D721Med (cell line): ENCODE data around the gene PRR5.
A peak's percentile ranks its signal among the peaks of the same experiment; 100 is the strongest.
"Not testable (repeated sequence)": the region's sequence is repeated elsewhere in the genome, so short reads cannot be mapped to it uniquely, and the experiment has no call there.

ENCODE experiments used
- DNase-seq: peaks from one replicate; pipeline ENCODE4 v3.0.0; 2011; ENCODE audit warnings: low spot score; ENCODE audit not compliant: insufficient read length
- FAIRE-seq: peaks from 2 replicates; lab custom pipeline; 2011; peaks lifted over from hg19 to GRCh38; lab: Jason Lieb, UNC
- CTCF ChIP-seq: IDR thresholded peaks from 2 replicates; pipeline ENCODE4 v1.5.1; 2012; ENCODE audit warnings: mild to moderate bottlenecking, control low read depth; ENCODE audit not compliant: insufficient read depth; ENCODE audit errors: missing control alignments

Gene PRR5

GRCh38 chr22:44735518-44736428, 33.8 kb downstream of the PRR5 start:
- DNase-seq = peak; percentile 68
- peak; percentile 83 for TF ChIP-seq CTCF
- FAIRE-seq = no peak

- FAIRE-seq = no peak
- no peak for DNase-seq
- no peak for TF ChIP-seq CTCF
Measured at GRCh38 chr22:44736581-44737405, 34.8 kb downstream of the PRR5 start.

GRCh38 chr22:44737406-44738346, 35.7 kb downstream of the PRR5 start:
- TF ChIP-seq CTCF = no peak
- FAIRE-seq (no peak), DNase-seq (no peak)

- TF ChIP-seq CTCF = no peak
- FAIRE-seq (no peak), DNase-seq (no peak)
Measured at GRCh38 chr22:44738347-44738715, 36.3 kb downstream of the PRR5 start.

GRCh38 chr22:44739024-44739423, 37.0 kb downstream of the PRR5 start:
- no peak for TF ChIP-seq CTCF
- no peak for DNase-seq
- no peak for FAIRE-seq

- DNase-seq = not testable (repeated sequence)
Measured at GRCh38 chr22:44739666-44740065, 37.7 kb downstream of the PRR5 start.

GRCh38 chr22:44740307-44740706, 38.3 kb downstream of the PRR5 start:
- no peak for TF ChIP-seq CTCF
- FAIRE-seq (no peak), DNase-seq (no peak)

More at GRCh38 chr22:44739666-44740065, 37.7 kb downstream of the PRR5 start:
- not testable (repeated sequence) for FAIRE-seq
